Pancreas (tissue), 10 donors: Measurements from ENCODE around the gene PHF19. TPM values are rescaled to one million over a fixed set of nuclear protein-coding genes. Genes with fewer than 3 reads are reported as not detected.

Experiments used
- ATAC-seq, 4 donors: fragments of 200-7000 bp; cut with Tn5 transposase; one replicate each; pipeline versions ENCODE4 v1.8.0 to v1.9.1; 2020; ENCODE audit warnings: mild to moderate bottlenecking in 4 of 4, moderate library complexity in 4 of 4
- DNase-seq, 6 donors: peaks; one replicate each; pipeline ENCODE4 v3.0.0-alpha.2; 2020
- FAIRE-seq: peaks from 2 replicates; lab custom pipeline; 2012; peaks lifted over from hg19 to GRCh38; lab: Jason Lieb, UNC
- H3K27ac ChIP-seq, 4 donors: fragments of 200-600 bp; sonication (generic); 1 replicate in 3 of 4; 2 replicates in 1 of 4; pipeline versions ENCODE4 v1.5.0 to v1.8.0; 2020
- H3K27me3 ChIP-seq, 4 donors: fragments of 200-600 bp; one replicate each; pipeline ENCODE4 v1.8.0; 2021
- H3K36me3 ChIP-seq, 3 donors: fragments of 200-600 bp; sonication (generic) in 1 of 3; one replicate each; pipeline versions ENCODE4 v1.5.0 to v1.8.0; 2020 to 2021
- H3K4me1 ChIP-seq, 3 donors: fragments of 200-600 bp; one replicate each; pipeline ENCODE4 v1.8.0; 2021
- H3K4me3 ChIP-seq, 4 donors: fragments of 200-600 bp; sonication (generic) in 2 of 4; one replicate each; pipeline versions ENCODE4 v1.5.0 to v1.8.0; 2020 to 2021
- H3K9me3 ChIP-seq, 4 donors: fragments of 200-600 bp; one replicate each; pipeline ENCODE4 v1.8.0; 2021
- WGBS, 2 donors: extraction: QIAGEN DNeasy Blood & Tissue Kit; methylation state at CpG; one replicate each; pipeline ENCODE4 v1.1.7; 2013; 5-methylcytosine and 5-hydroxymethylcytosine counted together
- intact Hi-C, 3 donors: fragments of 100-400 bp; cut with DNase I; formaldehyde crosslinking; loops; one replicate each; pipeline versions ENCODE4 v1.11.1 to v1.14.2; 2022
- polyA plus RNA-seq, 2 donors: library from polyadenylated mRNA; stranded (reverse); fragments of 200-250 nt; gene quantifications; one replicate each; pipeline ENCODE4 v1.2.3, GENCODE V29; 2013
- total RNA-seq, 6 donors: library from RNA; stranded (reverse); fragmentation: NEBNext Ultra II Directional in 4 of 6; extraction: Animal tissue kit (Norgen Biotek cat#: 25700) in 4 of 6; gene quantifications; one replicate each; pipeline versions ENCODE4 v1.2.1 to v1.2.4, GENCODE V29; 2021 to 2023
- TF ChIP-seq, protein P1 (sequence below), 4 donors: fragments of 200-600 bp; sonication (generic) in 3 of 4; IDR thresholded peaks; one replicate each; pipeline versions ENCODE4 v1.5.0 to v1.8.0; 2021; ENCODE audit warnings: antibody characterized with exemption in 4 of 4
- donor health status: healthy with polysubstance abuse.
- donor health status: DM: no; HTN: no; CAD: no; lungs with moderate emphysema.
- donor health status: DM: no; HTN: no; CAD: no.
- donor health status: control.
- donor health status: control.
- donor health status: Bipolar disorder and iron deficiency.
- donor health status: DM: yes; HTN: yes; CAD: no.
- donor health status: DM: no; HTN: no; CAD: no.
- donor health status: DM: no; HTN: no; CAD: no.
- donor health status: DM: yes; HTN: yes; CAD: no.

The PHF19 gene
- total and polyA plus RNA-seq, 8 donors: 2.2 to 7.4 (median 4.4) TPM

DNA sequence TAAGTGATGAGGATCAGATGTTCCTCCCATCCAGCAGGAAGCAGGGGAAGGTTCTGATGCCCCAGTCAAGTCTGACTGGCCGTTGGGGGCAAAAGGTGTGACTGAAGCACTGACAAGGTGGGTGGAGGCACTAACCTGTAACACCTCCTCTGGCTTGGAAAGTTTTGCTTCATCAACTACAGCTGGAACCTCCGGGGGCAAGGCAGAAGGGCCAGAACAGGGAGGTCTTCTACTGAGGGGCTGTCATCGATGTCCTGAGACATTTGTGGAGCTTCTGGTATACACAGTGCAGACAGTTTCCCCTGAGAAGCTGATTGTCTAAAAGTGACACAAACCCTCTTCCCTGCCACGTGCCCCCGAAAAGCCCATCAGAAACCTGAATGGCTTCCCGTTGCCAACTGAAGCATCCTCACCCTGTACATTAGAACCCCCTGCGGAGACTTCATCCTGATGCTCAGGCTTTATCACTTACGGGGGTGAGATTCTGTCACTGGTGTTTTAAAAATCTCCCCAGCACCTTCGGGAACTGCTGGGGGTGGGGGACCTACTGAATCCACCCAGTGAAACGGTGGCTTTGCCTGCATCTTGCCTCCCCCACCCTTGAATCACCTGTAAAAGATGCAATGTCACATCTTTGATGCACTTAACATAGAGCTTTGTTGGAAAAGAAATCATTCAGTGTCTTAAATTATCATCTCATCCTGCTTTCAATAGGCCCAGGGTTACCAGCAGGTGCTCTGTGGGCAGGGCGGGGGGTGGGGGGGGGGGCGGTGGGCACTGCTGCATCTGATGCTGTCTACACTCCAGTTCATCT lies 25.0 kb upstream of the PHF19 start:
- TF ChIP-seq, protein P1, sequence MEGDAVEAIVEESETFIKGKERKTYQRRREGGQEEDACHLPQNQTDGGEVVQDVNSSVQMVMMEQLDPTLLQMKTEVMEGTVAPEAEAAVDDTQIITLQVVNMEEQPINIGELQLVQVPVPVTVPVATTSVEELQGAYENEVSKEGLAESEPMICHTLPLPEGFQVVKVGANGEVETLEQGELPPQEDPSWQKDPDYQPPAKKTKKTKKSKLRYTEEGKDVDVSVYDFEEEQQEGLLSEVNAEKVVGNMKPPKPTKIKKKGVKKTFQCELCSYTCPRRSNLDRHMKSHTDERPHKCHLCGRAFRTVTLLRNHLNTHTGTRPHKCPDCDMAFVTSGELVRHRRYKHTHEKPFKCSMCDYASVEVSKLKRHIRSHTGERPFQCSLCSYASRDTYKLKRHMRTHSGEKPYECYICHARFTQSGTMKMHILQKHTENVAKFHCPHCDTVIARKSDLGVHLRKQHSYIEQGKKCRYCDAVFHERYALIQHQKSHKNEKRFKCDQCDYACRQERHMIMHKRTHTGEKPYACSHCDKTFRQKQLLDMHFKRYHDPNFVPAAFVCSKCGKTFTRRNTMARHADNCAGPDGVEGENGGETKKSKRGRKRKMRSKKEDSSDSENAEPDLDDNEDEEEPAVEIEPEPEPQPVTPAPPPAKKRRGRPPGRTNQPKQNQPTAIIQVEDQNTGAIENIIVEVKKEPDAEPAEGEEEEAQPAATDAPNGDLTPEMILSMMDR (IDR thresholded peaks at IDR 0.05): no peak
- no peaks in the 10 kb centered on the region for H3K4me1 ChIP-seq
- no peak for DNase-seq
- no peak overlapping the region for H3K4me3 ChIP-seq
- no peaks in the 10 kb centered on the region for H3K9me3 ChIP-seq
- no peak overlapping the region for H3K27ac ChIP-seq
- no peak for FAIRE-seq
- ATAC-seq: no peak
- H3K36me3 ChIP-seq: no peaks in the 10 kb centered on the region
- H3K27me3 ChIP-seq: no peaks in the 10 kb centered on the region
- 66 to 75% methylated on average over 12 of the region's 12 CpGs for WGBS, 2 donors
- intact Hi-C loops: no loop called here

DNA sequence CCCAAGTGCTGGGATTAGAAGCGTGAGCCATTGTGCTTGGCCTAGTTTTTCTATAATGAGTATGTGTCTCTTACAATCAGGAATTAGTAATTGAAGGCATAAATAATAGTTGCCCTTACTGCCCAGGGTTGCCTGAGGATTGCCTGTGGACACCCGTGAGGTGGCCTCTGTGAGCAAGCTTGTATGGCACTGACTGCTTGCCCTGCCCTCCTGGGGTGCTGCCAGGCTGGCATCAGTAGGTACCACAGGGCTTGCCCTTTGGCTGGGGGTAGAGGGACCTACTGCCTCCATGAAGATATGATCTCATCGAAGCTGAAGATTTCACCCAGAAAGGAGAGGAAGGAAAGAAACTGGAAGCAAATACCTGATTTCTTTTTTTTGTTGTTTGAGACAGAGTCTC lies 23.8 kb upstream of the PHF19 start:
- no peak for FAIRE-seq
- no peak for ATAC-seq
- 89 to 94% methylated on average over 3 of the region's 3 CpGs for WGBS, 2 donors
- TF ChIP-seq, protein P1 (IDR thresholded peaks at IDR 0.05): no peak
- Histone ChIP-seq H3K36me3 (no peaks in the 10 kb centered on the region), H3K9me3 (no peaks in the 10 kb centered on the region), H3K4me1 (no peaks in the 10 kb centered on the region), H3K27ac (no peak overlapping the region), H3K27me3 (no peaks in the 10 kb centered on the region), H3K4me3 (no peak overlapping the region)
- no peak for DNase-seq
- intact Hi-C loops: no loop called here

DNA sequence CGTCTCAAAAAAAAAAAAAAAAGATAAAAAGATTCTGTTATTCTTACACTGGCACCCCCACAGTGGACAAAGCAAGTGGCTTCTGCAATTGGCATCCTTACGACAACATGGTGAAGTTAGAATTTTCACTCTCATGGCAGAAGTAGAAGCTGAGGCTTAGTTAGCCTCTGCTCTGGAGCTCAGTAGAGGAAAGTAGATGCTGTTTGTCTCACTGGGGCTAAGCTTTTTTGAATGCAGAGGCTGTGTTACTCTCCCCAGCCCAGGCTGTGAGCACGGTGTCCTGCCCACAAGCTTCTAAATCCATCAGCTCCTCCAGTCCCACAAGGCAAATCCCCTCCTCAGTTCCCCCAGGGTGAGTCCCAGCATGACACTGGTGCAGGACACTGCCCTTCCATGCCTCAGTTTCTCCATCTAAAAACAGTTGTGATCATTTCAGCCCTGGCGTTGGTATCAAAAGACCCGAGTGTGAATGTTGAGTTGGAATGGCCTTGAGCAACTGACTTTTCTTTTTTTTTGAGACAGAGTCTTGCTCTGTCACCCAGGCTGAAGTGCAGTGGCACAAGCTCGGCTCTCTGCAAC lies 22.6 kb upstream of the PHF19 start:
- TF ChIP-seq, protein P1 (IDR thresholded peaks at IDR 0.05): no peak
- WGBS, 2 donors: 70 to 72% methylated on average over 5 to 6 of the region's 6 CpGs

DNA sequence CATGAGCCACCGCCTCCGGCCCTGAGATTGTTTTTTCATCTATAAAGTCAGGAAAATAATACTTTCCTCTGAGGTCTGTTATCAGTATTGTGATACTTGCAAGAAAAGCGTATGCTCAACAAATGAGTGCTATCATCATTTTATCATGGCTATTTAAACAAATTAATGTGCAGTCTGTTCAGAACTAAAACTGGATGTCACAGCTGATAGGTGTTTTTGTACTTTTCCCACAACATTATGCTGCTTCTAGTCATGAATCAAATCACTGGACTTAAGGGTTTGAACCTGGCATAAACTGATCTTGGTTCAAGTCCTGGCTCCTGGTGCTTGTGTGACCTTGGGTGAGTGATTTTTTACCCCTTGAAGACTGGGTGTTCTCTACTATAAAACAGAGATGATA lies 21.4 kb upstream of the PHF19 start:
- intact Hi-C loops: no loop called here
- H3K4me1 ChIP-seq: no peaks in the 10 kb centered on the region
- no peak overlapping the region for H3K27ac ChIP-seq
- TF ChIP-seq, protein P1 (IDR thresholded peaks at IDR 0.05): no peak
- no peaks in the 10 kb centered on the region for H3K36me3 ChIP-seq
- no peaks in the 10 kb centered on the region for H3K9me3 ChIP-seq
- no peak overlapping the region for H3K4me3 ChIP-seq
- no peak for DNase-seq
- no peak for FAIRE-seq
- H3K27me3 ChIP-seq: no peaks in the 10 kb centered on the region
- no peak for ATAC-seq
- WGBS, 2 donors: 71% methylated on average over 3 of the region's 3 CpGs

More for the DNA sequence above, 22.6 kb upstream of the PHF19 start:
- Histone ChIP-seq H3K9me3 (no peaks in the 10 kb centered on the region), H3K36me3 (no peaks in the 10 kb centered on the region), H3K4me1 (no peaks in the 10 kb centered on the region), H3K4me3 (no peak overlapping the region), H3K27me3 (no peaks in the 10 kb centered on the region), H3K27ac (no peak overlapping the region)
- no peak for DNase-seq
- no peak for ATAC-seq
- intact Hi-C loops: no loop called here
- FAIRE-seq: no peak

DNA sequence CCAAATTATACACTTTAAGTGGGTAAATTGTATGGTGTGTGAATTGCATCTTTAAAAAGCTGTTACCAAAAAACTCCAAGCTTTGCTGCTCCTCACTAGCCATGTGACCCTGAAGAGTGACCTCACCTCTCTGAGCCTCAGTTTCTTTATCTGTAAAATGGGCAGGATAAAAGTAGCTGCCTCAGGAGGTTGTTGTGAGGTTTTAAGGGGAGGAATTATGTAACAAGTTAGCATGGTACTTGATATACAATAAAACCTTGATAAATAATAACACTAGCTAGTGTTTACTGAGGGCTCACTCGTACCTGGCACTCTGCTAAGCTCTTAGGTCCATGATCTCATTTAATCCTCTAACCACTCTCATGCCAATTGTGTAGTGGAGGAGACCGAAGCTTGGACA lies 19.0 kb upstream of the PHF19 start:
- TF ChIP-seq, protein P1 (IDR thresholded peaks at IDR 0.05): no peak
- ATAC-seq: no peak
- H3K27me3 ChIP-seq: no peaks in the 10 kb centered on the region
- H3K4me1 ChIP-seq: no peaks in the 10 kb centered on the region
- FAIRE-seq: no peak
- no peak overlapping the region for H3K27ac ChIP-seq
- intact Hi-C loops: no loop called here
- 93 to 97% methylated on average over 2 of the region's 2 CpGs for WGBS, 2 donors
- DNase-seq: no peak
- no peaks in the 10 kb centered on the region for H3K9me3 ChIP-seq
- H3K4me3 ChIP-seq: no peak overlapping the region
- no peaks in the 10 kb centered on the region for H3K36me3 ChIP-seq
